Stimulated activated memory B cell treated with anti-CD40 and anti-IgM and Interleukin-4, amounts not matched to agents 10 μg/mL and 1 μg/mL and 100 μg/mL, for 72 hours (primary cell): ENCODE results near the gene FERMT2.

ENCODE experiments used
- ATAC-seq: fragments of 150-1000 bp; cut with Tn5 transposase; 2 replicates; pipeline ENCODE4 v1.10.0; 2021
- H3K27ac Mint-ChIP-seq: one replicate; pipeline ENCODE4 v1.8.0; 2022; ENCODE audit warnings: mild to moderate bottlenecking, mixed read lengths
- H3K27me3 Mint-ChIP-seq: one replicate; pipeline ENCODE4 v1.8.0; 2022; ENCODE audit warnings: mixed read lengths
- H3K36me3 Mint-ChIP-seq: one replicate; pipeline ENCODE4 v1.8.0; 2022; ENCODE audit warnings: mixed read lengths
- H3K4me1 Mint-ChIP-seq: one replicate; pipeline ENCODE4 v1.8.0; 2022; ENCODE audit warnings: mixed read lengths
- H3K4me3 Mint-ChIP-seq: one replicate; pipeline ENCODE4 v1.8.0; 2022; ENCODE audit warnings: mild to moderate bottlenecking, moderate library complexity, mixed read lengths
- H3K9me3 Mint-ChIP-seq: one replicate; pipeline ENCODE4 v1.8.0; 2022; ENCODE audit warnings: mixed read lengths

Gene FERMT2

DNA sequence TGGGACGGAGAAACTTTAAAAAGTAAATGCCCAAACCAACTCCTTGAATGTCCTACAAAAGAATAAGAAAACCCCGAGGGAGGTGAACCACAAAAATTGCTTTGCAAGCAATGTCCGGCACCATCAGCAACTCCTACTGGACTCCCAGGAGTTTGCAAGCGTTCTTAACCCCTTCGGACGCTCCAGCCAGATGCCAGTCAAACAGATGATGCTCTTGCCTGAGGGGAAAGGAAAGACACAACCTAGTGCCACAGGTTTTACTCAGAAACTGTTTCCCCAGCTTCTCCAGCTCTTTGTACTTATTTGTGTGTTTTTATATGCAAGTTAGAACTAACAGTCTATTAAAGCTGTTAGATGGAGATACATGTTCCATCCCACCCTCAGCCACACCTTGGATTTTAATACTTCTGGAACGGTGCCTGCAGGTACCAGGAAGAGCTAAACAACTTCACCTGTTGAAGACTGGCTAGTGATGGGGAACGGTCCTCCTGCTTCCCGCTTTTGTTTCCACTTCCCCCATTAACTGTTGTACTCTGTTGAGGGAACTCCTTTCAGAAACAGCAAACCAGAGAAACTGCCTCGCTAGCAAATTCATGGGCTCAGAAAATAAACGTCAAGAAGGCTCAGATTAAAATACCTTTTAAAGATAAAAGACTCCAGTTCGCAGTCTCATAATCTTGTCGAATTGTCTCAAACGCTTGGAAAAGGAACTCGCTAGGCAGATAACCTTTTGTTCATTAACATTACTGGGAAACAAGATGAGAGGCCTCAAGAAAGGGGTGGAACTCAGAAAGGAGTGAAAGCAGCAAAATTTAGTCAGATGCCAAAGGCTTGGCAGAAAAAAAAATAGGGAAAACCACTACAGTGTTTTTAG lies 1.1 kb upstream of the FERMT2 start:
- Mint-ChIP-seq H3K4me3 (peak overlapping the region; percentile 23), H3K36me3 (no peaks in the 10 kb centered on the region)

GRCh38 chr14:52950410-52950897 lies 396 bp downstream of the FERMT2 start:
- H3K27ac Mint-ChIP-seq: no peak overlapping the region
- H3K27me3 Mint-ChIP-seq: peaks cover 50% of the 10 kb centered on the region
- H3K4me1 Mint-ChIP-seq: peaks cover 23% of the 10 kb centered on the region
- peak; percentile 43 for ATAC-seq
- no peaks in the 10 kb centered on the region for H3K9me3 Mint-ChIP-seq
- peak overlapping the region; percentile 75 for H3K4me3 Mint-ChIP-seq
- no peaks in the 10 kb centered on the region for H3K36me3 Mint-ChIP-seq

More for the DNA sequence above, 1.1 kb upstream of the FERMT2 start:
- Mint-ChIP-seq H3K27me3 (peaks cover 46% of the 10 kb centered on the region), H3K9me3 (no peaks in the 10 kb centered on the region), H3K4me1 (peaks cover 23% of the 10 kb centered on the region), H3K27ac (no peak overlapping the region)
- no peak for ATAC-seq

DNA sequence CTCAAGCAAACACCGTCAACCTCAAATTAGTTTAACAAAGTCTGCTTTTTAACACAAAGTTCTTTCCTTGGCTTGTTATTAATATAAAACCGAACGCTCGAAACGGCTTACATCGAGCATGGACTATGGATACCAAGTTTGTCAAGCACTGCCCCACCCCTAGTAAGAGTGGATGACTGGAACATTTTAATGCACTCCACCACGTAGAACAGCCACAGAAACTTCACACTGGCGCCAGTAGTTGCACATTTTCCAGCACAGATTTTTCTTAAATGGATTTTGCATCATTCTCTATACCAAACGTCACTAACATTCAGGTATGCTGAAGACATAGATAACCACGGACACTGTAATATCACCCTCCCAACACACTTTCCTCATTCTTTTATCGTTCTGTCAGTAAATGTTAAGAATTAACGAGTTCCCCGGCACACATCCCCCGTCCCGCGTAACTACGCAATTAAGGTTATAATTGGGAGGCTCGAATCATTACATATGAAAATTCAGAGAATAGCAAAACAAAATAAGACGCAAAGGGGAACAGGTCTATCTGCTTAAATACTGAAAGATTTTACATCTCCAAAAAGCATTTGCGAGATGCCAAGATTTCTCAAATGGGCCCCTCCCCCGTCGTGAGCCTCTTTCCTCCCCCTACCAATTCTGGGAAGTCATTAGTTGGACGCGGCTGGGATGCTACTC lies 990 bp downstream of the FERMT2 start:
- ATAC-seq: no peak
- Mint-ChIP-seq H3K36me3 (no peaks in the 10 kb centered on the region), H3K4me1 (peaks cover 23% of the 10 kb centered on the region), H3K9me3 (no peaks in the 10 kb centered on the region), H3K27ac (no peak overlapping the region), H3K4me3 (peak overlapping the region; percentile 75), H3K27me3 (peaks cover 50% of the 10 kb centered on the region)

DNA sequence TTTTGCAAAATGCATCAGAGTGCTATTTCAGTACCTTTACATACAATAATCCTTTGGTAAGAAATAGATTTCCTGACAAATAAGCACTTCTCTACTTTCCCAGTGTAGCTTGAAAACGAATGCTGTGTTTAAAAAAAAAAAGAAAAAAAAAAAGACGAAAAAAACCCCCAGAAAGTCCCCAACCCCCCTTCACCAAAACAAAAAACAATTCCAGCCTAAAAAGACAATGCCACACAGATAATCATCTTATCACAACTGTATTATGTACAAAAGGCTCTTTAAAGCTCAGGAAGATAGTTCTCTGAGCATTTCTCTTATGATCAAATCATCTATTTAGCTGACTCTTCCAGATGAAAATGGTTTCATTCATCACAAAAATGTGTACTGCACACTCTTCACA lies 1.6 kb downstream of the FERMT2 start:
- no peak for ATAC-seq
- H3K36me3 Mint-ChIP-seq: no peaks in the 10 kb centered on the region
- no peaks in the 10 kb centered on the region for H3K9me3 Mint-ChIP-seq
- H3K4me1 Mint-ChIP-seq: peaks cover 23% of the 10 kb centered on the region
- H3K27me3 Mint-ChIP-seq: peaks cover 50% of the 10 kb centered on the region
- peak overlapping the region; percentile 75 for H3K4me3 Mint-ChIP-seq
- no peak overlapping the region for H3K27ac Mint-ChIP-seq

- Mint-ChIP-seq H3K4me1 (peaks cover 23% of the 10 kb centered on the region), H3K27me3 (peaks cover 50% of the 10 kb centered on the region), H3K9me3 (no peaks in the 10 kb centered on the region), H3K27ac (no peak overlapping the region), H3K36me3 (no peaks in the 10 kb centered on the region), H3K4me3 (no peak overlapping the region)
- no peak for ATAC-seq
Observed at GRCh38 chr14:52948836-52949235, 2.0 kb downstream of the FERMT2 start.

GRCh38 chr14:52948039-52948438 lies 2.8 kb downstream of the FERMT2 start:
- Mint-ChIP-seq H3K27me3 (peaks cover 50% of the 10 kb centered on the region), H3K4me3 (no peak overlapping the region), H3K4me1 (peaks cover 23% of the 10 kb centered on the region), H3K27ac (no peak overlapping the region), H3K36me3 (no peaks in the 10 kb centered on the region), H3K9me3 (no peaks in the 10 kb centered on the region)
- ATAC-seq: no peak

- Mint-ChIP-seq H3K27ac (no peak overlapping the region), H3K4me3 (no peak overlapping the region), H3K27me3 (peaks cover 27% of the 10 kb centered on the region), H3K4me1 (peaks cover 3% of the 10 kb centered on the region), H3K9me3 (no peaks in the 10 kb centered on the region), H3K36me3 (no peaks in the 10 kb centered on the region)
- no peak for ATAC-seq
Observed at GRCh38 chr14:52944254-52944653, 6.6 kb downstream of the FERMT2 start.

DNA sequence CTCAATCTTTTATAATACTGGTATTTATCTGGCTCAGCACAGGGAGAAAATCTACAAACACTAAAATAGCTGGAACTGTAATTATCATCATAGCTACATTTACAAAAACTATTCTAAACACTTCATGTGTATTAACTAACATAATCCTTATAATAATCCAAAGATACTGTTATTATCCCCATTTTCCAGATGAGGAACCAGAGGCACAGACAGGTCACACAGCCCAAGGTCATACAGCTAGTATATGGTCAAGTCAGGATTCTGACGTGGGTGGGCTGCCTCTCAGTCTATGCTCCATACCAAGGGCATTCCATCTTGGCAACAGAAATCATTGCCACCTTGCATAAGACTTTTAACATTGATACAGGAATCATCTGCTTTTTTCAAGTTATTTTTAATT lies 11.4 kb downstream of the FERMT2 start:
- no peak overlapping the region for H3K4me3 Mint-ChIP-seq
- no peaks in the 10 kb centered on the region for H3K9me3 Mint-ChIP-seq
- H3K4me1 Mint-ChIP-seq: no peaks in the 10 kb centered on the region
- ATAC-seq: no peak
- no peak overlapping the region for H3K27ac Mint-ChIP-seq
- no peaks in the 10 kb centered on the region for H3K36me3 Mint-ChIP-seq
- peaks cover 9% of the 10 kb centered on the region for H3K27me3 Mint-ChIP-seq

- H3K4me3 Mint-ChIP-seq: no peak overlapping the region
- H3K36me3 Mint-ChIP-seq: no peaks in the 10 kb centered on the region
- H3K4me1 Mint-ChIP-seq: no peaks in the 10 kb centered on the region
- no peak overlapping the region for H3K27ac Mint-ChIP-seq
- ATAC-seq: no peak
- peaks cover 9% of the 10 kb centered on the region for H3K27me3 Mint-ChIP-seq
- no peaks in the 10 kb centered on the region for H3K9me3 Mint-ChIP-seq
Observed at GRCh38 chr14:52937869-52938268, 13.0 kb downstream of the FERMT2 start.

- Mint-ChIP-seq H3K27ac (no peak overlapping the region), H3K9me3 (no peaks in the 10 kb centered on the region), H3K27me3 (peaks cover 9% of the 10 kb centered on the region), H3K36me3 (no peaks in the 10 kb centered on the region), H3K4me1 (no peaks in the 10 kb centered on the region), H3K4me3 (no peak overlapping the region)
- ATAC-seq: no peak
Observed at GRCh38 chr14:52937306-52937705, 13.5 kb downstream of the FERMT2 start.

- no peak overlapping the region for H3K4me3 Mint-ChIP-seq
- H3K4me1 Mint-ChIP-seq: no peaks in the 10 kb centered on the region
- H3K9me3 Mint-ChIP-seq: no peaks in the 10 kb centered on the region
- H3K27ac Mint-ChIP-seq: no peak overlapping the region
- H3K27me3 Mint-ChIP-seq: peaks cover 9% of the 10 kb centered on the region
- no peaks in the 10 kb centered on the region for H3K36me3 Mint-ChIP-seq
- no peak for ATAC-seq
Observed at GRCh38 chr14:52936437-52936836, 14.4 kb downstream of the FERMT2 start.

- Mint-ChIP-seq H3K27me3 (peaks cover 9% of the 10 kb centered on the region), H3K4me3 (no peak overlapping the region), H3K36me3 (no peaks in the 10 kb centered on the region), H3K4me1 (no peaks in the 10 kb centered on the region), H3K27ac (no peak overlapping the region), H3K9me3 (no peaks in the 10 kb centered on the region)
- no peak for ATAC-seq
Observed at GRCh38 chr14:52935833-52936232, 15.0 kb downstream of the FERMT2 start.

GRCh38 chr14:52934762-52935161 lies 16.1 kb downstream of the FERMT2 start:
- no peak for ATAC-seq
- no peak overlapping the region for H3K4me3 Mint-ChIP-seq
- H3K36me3 Mint-ChIP-seq: no peaks in the 10 kb centered on the region
- peaks cover 9% of the 10 kb centered on the region for H3K27me3 Mint-ChIP-seq
- no peaks in the 10 kb centered on the region for H3K4me1 Mint-ChIP-seq
- no peak overlapping the region for H3K27ac Mint-ChIP-seq
- no peaks in the 10 kb centered on the region for H3K9me3 Mint-ChIP-seq

DNA sequence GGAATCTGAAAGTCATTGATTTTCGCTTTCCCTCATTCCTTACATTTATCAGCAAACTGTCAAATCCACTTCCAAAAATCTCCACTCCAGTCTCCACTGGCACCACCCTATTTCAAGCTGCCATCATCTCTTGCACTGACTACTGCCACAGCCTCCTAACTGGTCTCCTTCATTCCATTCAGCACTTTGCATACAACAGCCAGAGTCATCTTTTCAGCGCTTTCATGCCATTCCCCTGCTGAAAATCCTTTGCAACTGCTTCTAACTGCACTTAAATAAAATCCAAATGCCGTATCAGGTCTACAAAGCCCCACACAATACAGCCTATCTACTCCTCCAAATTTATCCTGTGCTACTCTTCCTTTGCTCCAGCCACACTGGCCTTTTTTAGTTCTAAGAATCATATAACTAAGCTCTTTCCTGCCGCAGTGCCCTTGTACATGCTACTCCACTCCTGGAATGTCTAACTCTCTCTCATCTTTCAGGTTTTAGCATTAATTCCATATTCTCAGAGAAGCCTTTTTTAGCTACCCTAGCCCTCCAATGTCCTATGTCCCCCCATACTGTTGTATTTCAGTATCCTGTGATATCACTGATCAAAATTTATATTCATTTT lies 21.6 kb downstream of the FERMT2 start:
- no peaks in the 10 kb centered on the region for H3K9me3 Mint-ChIP-seq
- no peak overlapping the region for H3K27ac Mint-ChIP-seq
- no peaks in the 10 kb centered on the region for H3K27me3 Mint-ChIP-seq
- no peaks in the 10 kb centered on the region for H3K36me3 Mint-ChIP-seq
- ATAC-seq: no peak
- no peak overlapping the region for H3K4me3 Mint-ChIP-seq
- no peaks in the 10 kb centered on the region for H3K4me1 Mint-ChIP-seq

DNA sequence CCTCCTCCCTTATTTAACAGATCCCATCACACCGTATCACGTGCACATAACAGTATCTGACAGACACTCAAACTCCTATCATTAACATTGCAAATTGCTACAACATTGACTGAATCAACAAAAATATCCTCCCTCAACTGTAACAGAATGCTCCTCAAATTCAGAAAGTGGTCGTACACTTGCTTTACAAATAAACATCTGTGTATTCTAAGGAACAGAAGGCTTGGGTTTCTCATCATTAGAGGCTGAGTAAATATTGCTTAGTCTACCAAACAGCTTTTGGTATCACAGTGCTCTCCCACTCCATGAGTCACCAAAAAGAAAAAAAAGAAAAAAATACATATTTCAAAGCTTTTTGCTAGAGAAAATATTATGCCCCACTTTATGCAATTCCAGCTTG lies 23.9 kb downstream of the FERMT2 start:
- H3K27ac Mint-ChIP-seq: no peak overlapping the region
- H3K4me3 Mint-ChIP-seq: no peak overlapping the region
- H3K4me1 Mint-ChIP-seq: no peaks in the 10 kb centered on the region
- no peak for ATAC-seq
- no peaks in the 10 kb centered on the region for H3K9me3 Mint-ChIP-seq
- no peaks in the 10 kb centered on the region for H3K27me3 Mint-ChIP-seq
- H3K36me3 Mint-ChIP-seq: no peaks in the 10 kb centered on the region
